HG02678 (cell line): ENCODE results near the gene MEIS2.

Experiments used
- ATAC-seq: cut with Tn5 transposase; IDR thresholded peaks from one replicate; pipeline ENCODE4 v1.9.1; 2021; ENCODE audit warnings: mild to moderate bottlenecking, moderate library complexity; ENCODE audit not compliant: unreplicated experiment

The MEIS2 gene

GRCh38 chr15:37112971-37113670 is 12.8 kb upstream of the MEIS2 start:
- no peak for ATAC-seq

DNA sequence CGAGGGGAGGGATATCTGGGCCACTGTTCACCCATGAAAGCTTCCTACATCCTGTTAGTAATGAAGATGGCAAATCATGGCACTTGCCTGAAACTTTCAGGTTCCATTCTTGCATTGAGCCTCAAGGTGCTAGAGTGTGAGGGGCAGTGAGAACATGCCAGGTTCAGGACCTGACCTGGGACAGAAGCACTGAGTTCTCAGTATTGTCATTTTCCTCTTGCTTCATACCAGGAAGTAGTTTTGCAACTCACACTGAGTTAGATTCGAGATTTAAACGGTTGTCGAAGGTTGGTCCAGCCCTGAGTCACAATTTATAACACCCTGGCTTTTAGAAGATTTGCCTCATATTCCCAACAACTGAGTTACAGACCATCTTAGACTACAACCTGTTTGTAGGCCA is 11.8 kb upstream of the MEIS2 start:
- ATAC-seq: no peak

DNA sequence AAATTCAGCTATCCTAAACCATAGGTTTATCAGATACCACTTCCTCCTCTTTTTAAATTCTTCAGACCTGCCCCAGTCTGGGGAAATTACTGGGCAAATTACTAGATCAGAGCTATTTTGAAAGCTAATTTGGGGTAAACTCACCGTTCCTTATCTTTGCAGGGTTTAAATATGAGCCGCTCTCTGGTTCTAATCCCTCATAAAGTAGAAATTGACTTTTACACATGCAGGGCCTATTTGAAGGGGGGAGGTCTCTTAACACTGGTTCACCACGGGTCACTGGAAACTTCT is 11.0 kb upstream of the MEIS2 start:
- ATAC-seq: no peak

DNA sequence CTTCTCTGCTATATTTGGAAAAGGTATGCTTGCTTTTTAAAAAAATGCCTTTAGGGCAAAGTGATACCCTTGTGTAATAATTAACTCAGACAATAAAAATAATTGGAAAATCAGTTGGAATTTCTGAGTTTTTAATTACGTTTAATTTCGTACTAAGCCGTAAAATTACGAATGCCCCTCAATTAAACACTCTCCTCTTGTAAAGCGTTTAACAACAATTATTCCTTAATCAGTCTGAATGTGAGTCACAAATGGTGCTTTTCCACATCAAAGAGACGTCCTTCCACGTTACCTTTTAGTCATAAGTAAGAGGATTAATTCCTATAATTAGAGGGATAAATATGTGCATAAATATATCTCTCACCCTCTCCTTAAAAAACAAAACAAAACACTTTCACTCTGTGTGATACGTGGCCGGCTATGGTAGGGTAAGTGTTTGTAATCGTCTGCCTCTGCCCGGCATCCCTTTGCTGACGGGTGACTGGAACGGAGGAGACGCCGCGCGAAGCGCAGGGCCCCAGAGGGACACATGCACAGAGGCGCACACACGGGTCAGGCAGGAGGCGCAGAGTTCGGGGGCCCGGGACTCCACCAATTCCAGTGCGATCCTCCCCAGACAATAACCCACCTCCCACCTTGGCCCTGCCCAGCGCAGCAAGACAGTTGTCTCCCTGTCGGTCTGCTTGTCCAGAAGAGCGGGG is 9.7 kb upstream of the MEIS2 start:
- no peak for ATAC-seq

- no peak for ATAC-seq
These were observed 9.0 kb upstream of the MEIS2 start for GRCh38 chr15:37109168-37109871.

GRCh38 chr15:37108381-37109167 is 8.2 kb upstream of the MEIS2 start:
- no peak for ATAC-seq

DNA sequence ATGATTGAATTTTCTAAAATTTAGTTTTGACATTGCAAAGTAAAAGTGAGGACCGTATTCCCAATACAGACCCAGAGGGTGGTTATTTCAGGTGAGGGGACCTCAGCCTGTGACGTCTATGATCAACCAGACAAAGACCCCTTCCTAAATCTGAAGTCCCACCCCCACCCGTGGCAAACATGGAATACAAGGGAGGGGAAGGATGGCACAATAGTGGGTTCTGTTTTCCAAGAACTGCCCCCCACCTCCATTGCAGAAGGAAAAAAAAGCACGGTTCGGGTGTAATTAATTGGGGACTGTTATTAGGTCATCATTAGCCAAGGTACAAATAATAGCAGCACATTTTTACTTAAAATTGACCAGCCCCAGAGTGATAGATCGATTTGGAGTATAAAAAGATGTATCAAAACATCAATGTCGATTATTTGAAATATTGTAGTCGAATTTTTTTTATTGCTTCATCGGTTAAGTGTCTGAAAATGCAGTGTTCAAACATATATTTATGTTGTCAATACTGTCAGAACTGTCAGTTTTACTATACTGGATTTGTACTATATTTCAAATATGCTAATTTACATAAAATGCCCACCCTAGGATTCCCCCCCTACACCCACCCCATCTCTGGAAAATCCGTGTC is 7.5 kb upstream of the MEIS2 start:
- ATAC-seq: no peak

- ATAC-seq: no peak
These were observed 6.9 kb upstream of the MEIS2 start for GRCh38 chr15:37107071-37107743.

DNA sequence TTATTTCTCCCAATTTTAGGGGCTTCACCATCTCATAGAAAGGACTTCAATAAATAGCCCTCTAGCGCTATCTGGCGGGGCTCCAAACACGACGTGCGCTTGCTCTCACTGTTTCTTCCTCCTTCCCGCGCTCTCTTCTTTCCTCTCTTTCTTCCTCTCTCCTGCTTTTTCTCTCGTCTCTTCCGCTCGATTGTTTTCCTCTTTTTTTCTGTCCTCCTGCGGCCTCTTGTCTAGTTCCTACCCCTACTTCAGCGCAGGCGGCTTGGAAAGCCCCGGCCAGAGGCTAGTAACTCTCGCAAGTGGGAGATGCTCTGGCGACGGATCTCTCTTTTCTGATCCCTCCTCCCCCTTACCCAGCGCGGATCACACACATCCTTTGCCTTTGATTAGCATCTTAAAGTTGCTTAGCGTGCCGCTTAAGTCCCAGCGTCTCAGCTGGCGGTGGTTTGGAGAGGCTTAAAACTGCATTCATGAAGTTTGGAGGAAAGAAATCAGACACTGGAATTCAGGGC is 6.2 kb upstream of the MEIS2 start:
- ATAC-seq: no peak

GRCh38 chr15:37105889-37106288 is 5.5 kb upstream of the MEIS2 start:
- no peak for ATAC-seq

GRCh38 chr15:37105029-37105428 is 4.7 kb upstream of the MEIS2 start:
- ATAC-seq: no peak

- no peak for ATAC-seq
These were observed 4.2 kb upstream of the MEIS2 start for GRCh38 chr15:37104424-37104981.

DNA sequence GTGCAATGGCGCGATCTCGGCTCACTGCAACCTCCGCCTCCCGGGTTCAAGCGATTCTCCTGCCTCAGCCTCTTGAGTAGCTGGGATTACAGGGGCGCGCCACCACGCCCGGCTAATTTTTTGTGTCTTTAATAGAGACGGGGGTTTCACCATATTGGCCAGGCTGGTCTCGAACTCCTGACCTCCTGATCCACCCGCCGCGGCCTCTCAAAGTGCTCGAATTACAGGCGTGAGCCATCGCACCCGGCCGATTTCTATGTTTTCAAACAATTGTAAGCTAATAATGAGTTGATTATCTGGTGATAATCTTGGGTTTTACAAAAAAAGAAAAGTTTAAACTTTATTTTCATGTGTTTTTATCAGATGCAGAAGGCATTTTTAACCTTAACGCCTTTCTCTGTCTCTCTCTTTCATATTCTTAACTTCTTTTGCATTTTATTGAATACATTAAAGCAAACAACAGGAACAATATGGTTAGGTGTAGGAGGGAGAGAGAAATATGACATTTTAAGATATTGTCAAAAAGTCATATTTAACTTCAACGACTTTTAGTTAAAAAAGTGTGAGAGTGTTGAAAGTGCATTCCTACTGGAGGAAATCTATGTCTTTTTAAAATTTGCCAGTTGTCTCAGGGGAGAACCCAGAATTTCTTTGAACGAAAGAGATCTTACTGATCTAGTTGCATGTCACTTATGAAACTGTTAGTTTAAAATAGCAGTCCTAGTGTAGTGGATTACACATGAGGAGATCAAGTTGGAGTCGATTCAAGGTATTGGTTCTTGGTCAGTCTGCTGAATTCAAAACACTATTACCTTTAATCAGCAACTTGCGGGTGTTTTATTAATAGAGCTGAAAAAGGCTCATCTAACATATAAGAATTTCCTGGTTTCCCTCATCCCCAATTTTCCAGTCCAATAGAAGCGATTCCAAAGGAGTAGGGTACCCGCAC is 3.4 kb upstream of the MEIS2 start:
- no peak for ATAC-seq

DNA sequence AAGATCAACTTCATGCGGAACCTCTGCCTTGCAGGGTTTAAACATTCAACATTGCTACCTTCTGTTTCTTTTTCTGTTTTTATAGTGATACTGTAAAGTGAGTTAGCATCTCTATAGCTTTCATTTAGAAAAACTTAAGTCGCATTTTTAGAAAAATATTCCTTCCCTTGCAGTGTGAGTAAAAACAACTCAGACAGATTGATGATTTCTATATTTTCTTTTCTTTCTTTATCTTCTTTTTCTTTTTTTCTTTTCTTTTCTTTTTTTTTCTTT is 2.8 kb upstream of the MEIS2 start:
- ATAC-seq: no peak

- no peak for ATAC-seq
These were observed 2.2 kb upstream of the MEIS2 start for GRCh38 chr15:37102305-37103162.

- no peak for ATAC-seq
These were observed 1.6 kb upstream of the MEIS2 start for GRCh38 chr15:37101980-37102304.

- peak; percentile 23 for ATAC-seq
These were observed 542 bp upstream of the MEIS2 start for GRCh38 chr15:37100966-37101215.

GRCh38 chr15:37099319-37100108 is 835 bp downstream of the MEIS2 start:
- ATAC-seq: no peak
